HG03108 (cell line): Measurements from ENCODE around the gene DYRK2.

ENCODE experiments used
- ATAC-seq: cut with Tn5 transposase; IDR thresholded peaks from one replicate; pipeline ENCODE4 v1.9.1; 2021; ENCODE audit warnings: moderate library complexity; ENCODE audit not compliant: unreplicated experiment

The DYRK2 gene

GRCh38 chr12:67648521-67649260 is at the start of gene DYRK2:
TSS of gene DYRK2 (plus strand) at chr12:67648745. CDS start at chr12:67649134, 389 bp downstream.
- ATAC-seq: peak; percentile 42

- ATAC-seq: no peak
Measured at GRCh38 chr12:67599691-67600090, 48.9 kb upstream of the DYRK2 start.

GRCh38 chr12:67601126-67601525 is 47.4 kb upstream of the DYRK2 start:
- ATAC-seq: no peak

- ATAC-seq: no peak
Measured at GRCh38 chr12:67609226-67609870, 39.2 kb upstream of the DYRK2 start.

- no peak for ATAC-seq
Measured at GRCh38 chr12:67613040-67613439, 35.5 kb upstream of the DYRK2 start.

- ATAC-seq: no peak
Measured at GRCh38 chr12:67617629-67618028, 30.9 kb upstream of the DYRK2 start.

- no peak for ATAC-seq
Measured at GRCh38 chr12:67618303-67618702, 30.2 kb upstream of the DYRK2 start.

GRCh38 chr12:67621112-67621511 is 27.4 kb upstream of the DYRK2 start:
- ATAC-seq: no peak

- ATAC-seq: no peak
Measured at GRCh38 chr12:67621926-67622325, 26.6 kb upstream of the DYRK2 start.

- no peak for ATAC-seq
Measured at GRCh38 chr12:67623259-67623658, 25.3 kb upstream of the DYRK2 start.

GRCh38 chr12:67624355-67624754 is 24.2 kb upstream of the DYRK2 start:
- ATAC-seq: no peak

- no peak for ATAC-seq
Measured at GRCh38 chr12:67625004-67625403, 23.5 kb upstream of the DYRK2 start.

GRCh38 chr12:67626156-67626555 is 22.4 kb upstream of the DYRK2 start:
- no peak for ATAC-seq

- ATAC-seq: peak; percentile 98
Measured at GRCh38 chr12:67630373-67631088, 18.0 kb upstream of the DYRK2 start.

GRCh38 chr12:67632005-67632404 is 16.5 kb upstream of the DYRK2 start:
- ATAC-seq: no peak

GRCh38 chr12:67633024-67633610 is 15.4 kb upstream of the DYRK2 start:
- no peak for ATAC-seq

- no peak for ATAC-seq
Measured at GRCh38 chr12:67633708-67634107, 14.8 kb upstream of the DYRK2 start.

- ATAC-seq: no peak
Measured at GRCh38 chr12:67634303-67634761, 14.2 kb upstream of the DYRK2 start.

GRCh38 chr12:67637718-67638117 is 10.8 kb upstream of the DYRK2 start:
- no peak for ATAC-seq

- ATAC-seq: no peak
Measured at GRCh38 chr12:67638694-67639093, 9.9 kb upstream of the DYRK2 start.

- no peak for ATAC-seq
Measured at GRCh38 chr12:67640863-67641262, 7.7 kb upstream of the DYRK2 start.
